Hepatocyte (in vitro differentiated cells): ENCODE results near the gene LST1.

ENCODE experiments used
- EZH2phosphoT487 ChIP-seq: fragments of 200-600 bp; sonication (generic); IDR thresholded peaks from one replicate; pipeline ENCODE4 v1.6.1; 2018; ENCODE audit warnings: antibody characterized with exemption, mild to moderate bottlenecking, low read depth, moderate library complexity; ENCODE audit not compliant: unreplicated experiment, severe bottlenecking
- TF ChIP-seq, protein P1 (sequence below): fragments of 200-600 bp; sonication (generic); IDR thresholded peaks from 2 replicates; pipeline ENCODE4 v1.5.1; 2016; ENCODE audit warnings: antibody characterized with exemption, mild to moderate bottlenecking; ENCODE audit not compliant: poor library complexity

DNA sequence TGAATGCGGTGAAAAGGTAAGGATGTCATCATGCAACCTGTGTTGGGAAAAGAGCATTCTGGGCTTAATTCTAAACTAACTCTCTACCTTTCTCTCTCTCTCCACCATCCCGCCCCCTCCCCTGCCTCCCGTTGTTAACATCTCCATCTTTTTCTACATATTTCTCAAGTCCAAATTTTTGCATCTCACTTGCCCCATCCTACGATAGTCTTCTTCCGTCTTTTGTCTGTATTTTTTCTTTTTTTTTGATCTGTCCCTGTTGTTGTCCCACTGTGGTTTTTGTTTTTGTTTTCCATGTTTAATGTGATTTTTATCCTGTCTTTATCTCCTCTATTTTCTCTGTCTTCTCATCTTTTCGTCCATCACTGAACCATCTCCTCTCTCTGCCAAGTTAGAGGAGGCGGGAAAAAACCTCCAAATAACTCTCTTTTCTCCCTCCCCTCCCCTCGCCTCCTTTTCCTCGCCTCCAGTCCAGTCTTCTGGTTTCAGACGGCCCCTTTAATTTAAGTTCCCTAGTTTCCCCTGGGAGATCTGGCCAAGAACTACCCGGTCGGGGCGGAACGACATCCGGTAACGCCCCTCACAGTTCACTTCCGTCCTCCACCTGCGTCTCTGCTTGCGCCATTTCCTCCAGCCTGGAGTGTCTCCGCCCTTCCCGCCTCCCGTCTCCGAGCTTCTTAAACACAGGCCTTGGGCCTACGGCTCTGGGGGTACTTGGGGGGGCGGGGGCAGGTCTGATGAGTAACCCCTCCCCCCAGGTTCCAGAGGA, 38.9 kb upstream of the LST1 start, which contains the start of gene NFKBIL1:
- TF ChIP-seq, protein P1, sequence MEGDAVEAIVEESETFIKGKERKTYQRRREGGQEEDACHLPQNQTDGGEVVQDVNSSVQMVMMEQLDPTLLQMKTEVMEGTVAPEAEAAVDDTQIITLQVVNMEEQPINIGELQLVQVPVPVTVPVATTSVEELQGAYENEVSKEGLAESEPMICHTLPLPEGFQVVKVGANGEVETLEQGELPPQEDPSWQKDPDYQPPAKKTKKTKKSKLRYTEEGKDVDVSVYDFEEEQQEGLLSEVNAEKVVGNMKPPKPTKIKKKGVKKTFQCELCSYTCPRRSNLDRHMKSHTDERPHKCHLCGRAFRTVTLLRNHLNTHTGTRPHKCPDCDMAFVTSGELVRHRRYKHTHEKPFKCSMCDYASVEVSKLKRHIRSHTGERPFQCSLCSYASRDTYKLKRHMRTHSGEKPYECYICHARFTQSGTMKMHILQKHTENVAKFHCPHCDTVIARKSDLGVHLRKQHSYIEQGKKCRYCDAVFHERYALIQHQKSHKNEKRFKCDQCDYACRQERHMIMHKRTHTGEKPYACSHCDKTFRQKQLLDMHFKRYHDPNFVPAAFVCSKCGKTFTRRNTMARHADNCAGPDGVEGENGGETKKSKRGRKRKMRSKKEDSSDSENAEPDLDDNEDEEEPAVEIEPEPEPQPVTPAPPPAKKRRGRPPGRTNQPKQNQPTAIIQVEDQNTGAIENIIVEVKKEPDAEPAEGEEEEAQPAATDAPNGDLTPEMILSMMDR = no peak
- no peak for TF ChIP-seq EZH2phosphoT487
